Osteocyte (in vitro differentiated cells): ENCODE data around the gene APOBEC3F. TPM values are rescaled to one million over a fixed set of nuclear protein-coding genes. Genes with fewer than 3 reads are reported as not detected.

ENCODE experiments used
- DNase-seq: peaks from one replicate; pipeline ENCODE4 v3.0.0; 2021; ENCODE audit warnings: mixed read lengths; ENCODE audit not compliant: unreplicated experiment; ENCODE audit errors: extremely low spot score
- H3K27ac Mint-ChIP-seq: one replicate; pipeline ENCODE4 v1.8.0; 2021; ENCODE audit warnings: mild to moderate bottlenecking, mixed read lengths; ENCODE audit not compliant: unreplicated experiment
- H3K27me3 Mint-ChIP-seq: one replicate; pipeline ENCODE4 v1.8.0; 2021; ENCODE audit warnings: mixed read lengths; ENCODE audit not compliant: unreplicated experiment
- H3K36me3 Mint-ChIP-seq: one replicate; pipeline ENCODE4 v1.8.0; 2021; ENCODE audit warnings: mixed read lengths; ENCODE audit not compliant: unreplicated experiment
- H3K4me1 Mint-ChIP-seq: one replicate; pipeline ENCODE4 v1.8.0; 2021; ENCODE audit warnings: mixed read lengths; ENCODE audit not compliant: unreplicated experiment
- H3K4me3 Mint-ChIP-seq: one replicate; pipeline ENCODE4 v1.8.0; 2021; ENCODE audit warnings: mild to moderate bottlenecking, moderate library complexity, mixed read lengths; ENCODE audit not compliant: unreplicated experiment
- H3K9me3 Mint-ChIP-seq: one replicate; pipeline ENCODE4 v1.8.0; 2021; ENCODE audit warnings: mixed read lengths; ENCODE audit not compliant: unreplicated experiment
- total RNA-seq: library from RNA; stranded (reverse); gene quantifications from 2 replicates; pipeline ENCODE4 v1.2.1, GENCODE V29; 2021
- TF ChIP-seq, protein P1 (sequence below): fragments of 200-600 bp; sonication (generic); IDR thresholded peaks from 2 replicates; pipeline ENCODE4 v1.5.0; 2021; ENCODE audit warnings: antibody characterized with exemption, mild to moderate bottlenecking, moderate library complexity

Gene APOBEC3F
- total RNA-seq, 1 donor from 2014 or later = 9.9 TPM

DNA sequence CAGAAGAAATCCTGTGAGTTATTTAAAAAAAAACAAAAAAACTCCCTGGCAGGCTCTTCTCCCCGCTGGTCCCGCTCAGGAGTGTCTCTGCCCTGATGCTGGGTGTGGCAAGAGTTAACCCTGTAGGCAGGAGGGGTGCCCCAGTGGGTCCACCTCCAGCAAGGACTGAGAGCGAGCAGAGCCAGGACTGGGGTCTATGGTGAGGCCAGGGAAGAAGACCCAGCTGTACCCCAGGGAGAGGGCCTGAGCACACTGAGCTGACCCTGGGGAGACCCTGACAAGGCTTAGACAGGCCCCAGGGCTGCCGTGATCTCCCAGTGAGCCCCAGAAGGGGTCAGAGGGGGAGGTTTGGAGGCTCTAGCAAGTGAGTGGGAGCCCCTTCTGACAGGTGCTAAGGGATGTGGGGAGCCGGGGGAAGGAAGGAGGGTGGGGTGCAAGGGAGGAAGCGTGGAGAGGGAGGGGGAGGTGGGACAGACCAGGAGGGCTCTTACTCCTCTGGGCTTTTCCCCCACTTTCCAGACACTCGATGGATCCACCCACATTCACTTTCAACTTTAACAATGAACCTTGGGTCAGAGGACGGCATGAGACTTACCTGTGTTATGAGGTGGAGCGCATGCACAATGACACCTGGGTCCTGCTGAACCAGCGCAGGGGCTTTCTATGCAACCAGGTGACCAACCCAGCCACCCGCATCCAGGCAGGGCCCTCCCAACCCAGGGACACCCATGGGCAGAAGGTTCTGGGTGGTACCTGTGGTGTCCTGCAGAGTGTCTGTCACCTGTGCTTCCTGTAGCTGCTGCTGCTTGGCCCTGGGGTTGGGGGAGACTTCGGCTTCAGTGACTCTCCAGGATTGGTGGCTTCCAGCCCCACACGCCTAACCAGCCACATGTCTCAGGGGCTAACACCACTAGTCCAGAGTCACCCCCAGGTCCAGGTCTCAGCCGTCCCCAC, 42.8 kb downstream of the APOBEC3F start:
- H3K4me1 Mint-ChIP-seq = peaks cover 4% of the 10 kb centered on the region
- no peak overlapping the region for H3K4me3 Mint-ChIP-seq
- DNase-seq = no peak
- H3K27ac Mint-ChIP-seq = no peak overlapping the region
- H3K27me3 Mint-ChIP-seq = peaks cover 2% of the 10 kb centered on the region
- no peaks in the 10 kb centered on the region for H3K36me3 Mint-ChIP-seq
- TF ChIP-seq, protein P1, sequence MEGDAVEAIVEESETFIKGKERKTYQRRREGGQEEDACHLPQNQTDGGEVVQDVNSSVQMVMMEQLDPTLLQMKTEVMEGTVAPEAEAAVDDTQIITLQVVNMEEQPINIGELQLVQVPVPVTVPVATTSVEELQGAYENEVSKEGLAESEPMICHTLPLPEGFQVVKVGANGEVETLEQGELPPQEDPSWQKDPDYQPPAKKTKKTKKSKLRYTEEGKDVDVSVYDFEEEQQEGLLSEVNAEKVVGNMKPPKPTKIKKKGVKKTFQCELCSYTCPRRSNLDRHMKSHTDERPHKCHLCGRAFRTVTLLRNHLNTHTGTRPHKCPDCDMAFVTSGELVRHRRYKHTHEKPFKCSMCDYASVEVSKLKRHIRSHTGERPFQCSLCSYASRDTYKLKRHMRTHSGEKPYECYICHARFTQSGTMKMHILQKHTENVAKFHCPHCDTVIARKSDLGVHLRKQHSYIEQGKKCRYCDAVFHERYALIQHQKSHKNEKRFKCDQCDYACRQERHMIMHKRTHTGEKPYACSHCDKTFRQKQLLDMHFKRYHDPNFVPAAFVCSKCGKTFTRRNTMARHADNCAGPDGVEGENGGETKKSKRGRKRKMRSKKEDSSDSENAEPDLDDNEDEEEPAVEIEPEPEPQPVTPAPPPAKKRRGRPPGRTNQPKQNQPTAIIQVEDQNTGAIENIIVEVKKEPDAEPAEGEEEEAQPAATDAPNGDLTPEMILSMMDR = no peak
- no peaks in the 10 kb centered on the region for H3K9me3 Mint-ChIP-seq

DNA sequence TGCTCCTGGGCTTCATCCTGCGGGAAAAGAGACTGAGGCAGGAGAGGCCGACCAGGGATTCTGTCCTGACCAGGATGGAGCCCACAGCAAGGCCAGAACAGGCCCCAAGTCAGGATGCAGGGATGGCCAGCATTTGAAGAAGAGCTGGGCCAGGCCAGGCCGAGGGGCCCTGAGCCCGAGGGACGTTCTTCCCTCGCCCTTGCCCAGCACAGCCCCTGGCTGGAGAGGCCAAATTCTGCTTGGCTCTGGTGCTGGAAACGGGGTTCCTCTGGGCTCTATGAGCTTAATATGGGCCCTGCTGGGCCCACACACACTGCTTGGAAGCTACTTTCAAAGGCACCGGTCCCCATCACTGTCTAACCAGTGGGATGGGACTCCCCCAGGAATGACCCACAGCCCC, 44.0 kb downstream of the APOBEC3F start:
- H3K4me3 Mint-ChIP-seq = no peak overlapping the region

DNA sequence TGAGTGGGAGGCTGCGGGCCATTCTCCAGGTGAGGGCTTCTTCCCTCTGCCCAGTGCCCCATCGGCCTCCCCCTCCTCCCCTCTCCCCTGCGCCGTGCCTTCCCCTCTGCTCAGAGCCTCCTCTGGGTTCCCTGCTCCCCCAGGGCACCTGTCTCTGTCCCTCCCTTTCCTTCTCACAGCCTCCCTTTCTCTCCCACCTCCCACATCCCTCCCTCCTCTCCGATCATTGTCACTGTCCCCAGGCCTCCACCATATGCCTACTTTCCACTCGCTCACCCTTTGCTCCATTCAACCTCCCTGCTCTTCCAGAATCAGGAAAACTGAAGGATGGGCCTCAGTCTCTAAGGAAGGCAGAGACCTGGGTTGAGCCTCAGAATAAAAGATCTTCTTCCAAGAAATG, 46.4 kb downstream of the APOBEC3F start:
- H3K4me3 Mint-ChIP-seq = no peak overlapping the region
- peaks cover 6% of the 10 kb centered on the region for H3K4me1 Mint-ChIP-seq
- H3K36me3 Mint-ChIP-seq = no peaks in the 10 kb centered on the region
- TF ChIP-seq, protein P1 = no peak
- peaks cover 14% of the 10 kb centered on the region for H3K27me3 Mint-ChIP-seq
- no peak for DNase-seq
- H3K9me3 Mint-ChIP-seq = no peaks in the 10 kb centered on the region
- no peak overlapping the region for H3K27ac Mint-ChIP-seq

More for the DNA sequence above, 44.0 kb downstream of the APOBEC3F start:
- Mint-ChIP-seq H3K27ac (no peak overlapping the region), H3K36me3 (no peaks in the 10 kb centered on the region), H3K27me3 (peaks cover 2% of the 10 kb centered on the region), H3K9me3 (no peaks in the 10 kb centered on the region), H3K4me1 (peaks cover 4% of the 10 kb centered on the region)
- DNase-seq = no peak
- TF ChIP-seq, protein P1 = no peak

DNA sequence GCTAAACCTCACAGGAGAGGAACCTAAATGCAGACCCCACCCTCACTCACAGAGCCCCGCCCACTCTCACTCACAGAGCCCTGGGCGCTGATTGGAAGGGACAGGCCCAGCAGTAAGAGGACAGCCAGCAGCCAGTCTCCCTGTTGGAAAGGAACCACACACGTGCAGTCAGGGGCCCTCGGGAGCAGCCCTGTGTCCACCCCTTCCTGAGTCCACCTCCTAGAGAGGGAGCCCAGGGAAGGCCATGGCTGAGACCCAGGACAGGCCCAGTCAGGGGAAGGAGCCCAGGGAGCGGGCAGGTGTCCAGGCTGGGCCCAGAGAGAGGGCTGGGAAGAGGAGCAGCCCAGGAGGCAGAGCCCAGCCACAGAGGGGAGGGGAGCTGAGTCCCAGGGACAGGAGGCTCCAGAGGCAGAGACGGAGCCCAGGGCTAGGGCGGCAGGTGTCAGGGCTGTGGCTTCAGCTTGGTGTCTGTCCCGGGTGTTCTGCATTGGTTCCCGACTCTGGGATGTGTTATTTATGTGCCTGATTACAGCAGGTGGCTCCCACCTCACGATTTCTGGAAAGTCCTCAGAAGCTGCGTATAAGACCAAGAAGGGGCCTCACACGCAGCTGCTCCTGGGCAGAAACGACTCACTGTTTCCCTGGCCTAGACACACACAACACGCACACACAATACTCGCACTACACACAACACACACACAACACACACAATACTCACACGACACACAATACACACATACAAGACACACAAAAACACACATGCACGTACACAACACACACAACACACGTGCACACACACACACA, 47.4 kb downstream of the APOBEC3F start:
- no peak for DNase-seq
- no peak overlapping the region for H3K27ac Mint-ChIP-seq
- TF ChIP-seq, protein P1 = no peak
- peaks cover 6% of the 10 kb centered on the region for H3K4me1 Mint-ChIP-seq
- no peaks in the 10 kb centered on the region for H3K36me3 Mint-ChIP-seq
- peaks cover 22% of the 10 kb centered on the region for H3K27me3 Mint-ChIP-seq
- H3K9me3 Mint-ChIP-seq = no peaks in the 10 kb centered on the region
- no peak overlapping the region for H3K4me3 Mint-ChIP-seq

DNA sequence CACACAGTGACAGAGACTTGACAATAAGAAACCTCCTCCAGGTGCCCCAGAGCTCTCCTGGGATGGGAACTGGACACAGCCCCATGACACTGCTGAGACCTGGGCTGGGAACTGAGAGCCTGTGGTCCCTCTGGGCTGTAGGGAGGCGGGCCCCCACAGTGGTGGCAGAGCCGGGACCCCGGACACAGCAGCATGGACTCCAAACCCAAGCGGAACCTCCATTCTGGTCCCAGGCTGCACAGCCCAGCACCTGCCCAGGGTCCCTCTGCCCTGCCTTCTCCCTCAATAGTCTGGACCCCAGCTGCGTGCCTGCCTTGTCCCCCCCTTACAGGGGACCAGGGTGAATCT, 48.0 kb downstream of the APOBEC3F start:
- no peak overlapping the region for H3K4me3 Mint-ChIP-seq
- H3K27ac Mint-ChIP-seq = no peak overlapping the region
- H3K9me3 Mint-ChIP-seq = no peaks in the 10 kb centered on the region
- DNase-seq = no peak
- H3K4me1 Mint-ChIP-seq = peaks cover 6% of the 10 kb centered on the region
- H3K36me3 Mint-ChIP-seq = no peaks in the 10 kb centered on the region
- peaks cover 22% of the 10 kb centered on the region for H3K27me3 Mint-ChIP-seq
- TF ChIP-seq, protein P1 = no peak
